Posterior cingulate gyrus (tissue), 11 donors: ENCODE data around the gene DDX52.
"Not testable (repeated sequence)": the region's sequence is repeated elsewhere in the genome, so short reads cannot be mapped to it uniquely, and the experiment has no call there.

Source experiments
- DNase-seq, 10 donors: peaks; one replicate each; pipeline versions ENCODE4 v3.0.0 to v3.0.0-alpha.2; 2020 to 2021; ENCODE audit warnings: mixed read lengths in 3 of 10
- intact Hi-C: fragments of 100-400 bp; cut with DNase I; formaldehyde crosslinking; loops from one replicate; pipeline ENCODE4 v1.15.1; 2023

Gene DDX52, protein sequence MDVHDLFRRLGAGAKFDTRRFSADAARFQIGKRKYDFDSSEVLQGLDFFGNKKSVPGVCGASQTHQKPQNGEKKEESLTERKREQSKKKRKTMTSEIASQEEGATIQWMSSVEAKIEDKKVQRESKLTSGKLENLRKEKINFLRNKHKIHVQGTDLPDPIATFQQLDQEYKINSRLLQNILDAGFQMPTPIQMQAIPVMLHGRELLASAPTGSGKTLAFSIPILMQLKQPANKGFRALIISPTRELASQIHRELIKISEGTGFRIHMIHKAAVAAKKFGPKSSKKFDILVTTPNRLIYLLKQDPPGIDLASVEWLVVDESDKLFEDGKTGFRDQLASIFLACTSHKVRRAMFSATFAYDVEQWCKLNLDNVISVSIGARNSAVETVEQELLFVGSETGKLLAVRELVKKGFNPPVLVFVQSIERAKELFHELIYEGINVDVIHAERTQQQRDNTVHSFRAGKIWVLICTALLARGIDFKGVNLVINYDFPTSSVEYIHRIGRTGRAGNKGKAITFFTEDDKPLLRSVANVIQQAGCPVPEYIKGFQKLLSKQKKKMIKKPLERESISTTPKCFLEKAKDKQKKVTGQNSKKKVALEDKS

DNA sequence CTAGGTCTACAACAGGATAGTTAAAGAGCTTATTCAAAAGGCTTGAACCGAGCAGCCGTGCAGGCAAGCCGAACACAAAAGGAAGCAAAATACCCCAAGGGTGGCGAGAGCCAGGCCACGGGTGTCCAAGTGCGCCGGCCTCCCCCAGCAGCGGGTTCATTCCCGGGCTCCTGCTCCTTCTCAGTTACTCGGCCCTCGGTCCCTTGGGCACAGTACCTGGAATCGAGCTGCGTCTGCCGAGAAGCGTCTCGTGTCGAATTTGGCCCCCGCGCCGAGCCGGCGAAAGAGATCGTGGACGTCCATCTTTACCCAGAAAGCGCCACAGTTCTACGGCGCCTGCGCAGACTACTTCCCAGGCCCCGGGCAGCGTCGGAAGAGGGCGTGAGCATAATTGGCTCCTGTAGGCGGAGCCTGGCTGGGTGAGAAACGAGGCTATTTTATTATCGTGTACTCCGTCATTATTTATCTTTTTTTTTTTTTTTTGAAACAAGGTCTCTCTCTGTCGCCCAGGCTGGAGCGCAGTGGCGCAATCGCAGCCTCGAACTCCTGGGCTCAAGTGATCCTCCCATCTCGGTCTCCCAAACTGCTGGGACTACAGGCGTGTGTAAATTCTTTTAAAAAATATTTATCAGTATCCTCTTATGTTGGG lies at the start of gene DDX52:
DDX52 (minus strand) TSS at position 329 of the 649 bp plus-strand sequence; CDS start at position 303, 26 bp downstream.
- intact Hi-C loops: loop anchor here (10.0 kb wide), 1 partner anchor 172 kb away; no protein-coding TSS in a partner anchor
- DNase-seq: peak; percentile 78 to 98 (median 87)

DNA sequence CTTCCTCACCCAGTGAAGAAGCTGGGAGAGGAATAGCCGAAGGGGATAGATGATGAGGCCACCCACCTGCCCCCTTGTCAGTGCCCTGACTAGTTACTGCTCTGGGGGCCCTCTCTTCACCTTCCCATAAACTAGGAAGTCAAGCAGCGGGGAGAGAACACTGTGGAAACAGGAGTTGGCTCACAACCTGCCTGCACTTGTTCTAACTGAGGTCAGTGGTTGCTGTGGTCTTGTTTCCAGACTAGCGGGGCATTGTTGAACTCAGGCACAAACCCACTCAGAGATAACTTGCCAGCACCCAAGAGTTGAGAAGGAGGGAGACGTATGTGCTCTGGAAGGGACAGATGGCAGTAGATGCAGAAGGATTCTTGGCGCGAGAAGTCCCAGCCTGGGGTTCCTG lies 48.6 kb upstream of the DDX52 start:
- intact Hi-C loops: no loop called here
- DNase-seq: no peak

DNA sequence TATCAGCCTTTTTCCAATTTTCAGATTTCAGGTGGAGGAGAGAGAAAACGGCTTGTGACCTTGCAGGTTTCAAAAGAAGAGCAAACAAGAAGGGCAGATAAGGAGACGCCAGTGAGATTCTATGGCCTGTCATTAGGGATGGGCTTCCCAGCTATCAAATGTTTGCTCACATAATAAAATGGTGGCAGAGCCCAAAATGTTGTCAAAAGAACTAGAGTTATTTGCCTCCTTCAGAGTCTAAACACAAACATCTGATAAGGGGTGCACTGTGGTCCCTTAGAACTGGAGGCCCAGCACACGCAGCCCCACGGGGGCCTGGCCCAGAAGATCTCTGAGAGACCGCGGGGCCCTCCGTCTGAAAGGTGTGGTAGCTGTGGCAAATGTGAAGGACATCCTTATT lies 46.1 kb upstream of the DDX52 start:
- no peak for DNase-seq
- intact Hi-C loops: no loop called here

DNA sequence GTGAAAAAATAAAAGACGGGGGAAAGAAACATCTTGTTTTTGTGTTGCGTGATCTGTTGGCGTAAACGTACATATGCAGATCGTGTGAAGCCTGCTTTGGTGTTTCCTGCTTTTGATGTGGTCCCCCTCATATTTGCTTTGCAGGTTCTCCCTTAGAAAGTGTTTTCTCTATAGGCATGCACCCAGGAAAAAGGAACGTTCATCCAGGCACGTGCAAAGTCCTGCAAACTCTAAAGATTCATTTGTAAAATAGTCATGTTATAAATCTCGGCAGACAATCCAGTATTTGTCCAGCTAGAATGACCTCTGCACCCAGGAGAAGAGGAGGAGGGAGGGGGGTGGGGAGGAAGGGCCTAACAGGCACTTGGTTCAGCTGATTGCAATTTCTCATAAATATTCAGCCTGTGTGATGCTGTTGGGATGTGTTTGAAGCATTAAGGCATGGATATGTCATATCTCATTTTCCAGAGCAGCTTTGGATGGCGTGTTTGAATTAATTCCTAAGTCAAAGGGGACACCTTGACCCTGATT lies 40.3 kb upstream of the DDX52 start:
- intact Hi-C loops: no loop called here

DNA sequence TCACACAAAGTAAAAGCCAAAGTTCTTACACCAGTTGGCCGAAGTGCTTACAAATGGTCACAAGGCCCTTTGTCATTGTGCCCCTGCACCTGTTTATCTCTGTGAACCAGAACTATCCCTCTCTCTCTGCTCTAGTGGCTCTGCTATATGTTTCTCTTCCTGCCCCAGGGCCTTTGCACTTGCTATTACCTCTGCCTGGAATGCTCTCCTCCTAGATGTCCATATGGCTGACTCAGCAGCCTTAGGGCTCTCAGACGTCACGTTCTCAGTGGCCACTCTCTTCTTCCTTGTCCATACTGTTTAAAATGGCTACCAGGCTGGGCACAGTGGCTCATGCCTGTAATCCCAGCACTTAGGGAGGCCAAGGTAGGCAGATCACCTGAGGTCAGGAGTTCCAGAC lies 38.8 kb upstream of the DDX52 start:
- no peak for DNase-seq
- intact Hi-C loops: no loop called here

More for the DNA sequence above, 40.3 kb upstream of the DDX52 start:
- no peak for DNase-seq

DNA sequence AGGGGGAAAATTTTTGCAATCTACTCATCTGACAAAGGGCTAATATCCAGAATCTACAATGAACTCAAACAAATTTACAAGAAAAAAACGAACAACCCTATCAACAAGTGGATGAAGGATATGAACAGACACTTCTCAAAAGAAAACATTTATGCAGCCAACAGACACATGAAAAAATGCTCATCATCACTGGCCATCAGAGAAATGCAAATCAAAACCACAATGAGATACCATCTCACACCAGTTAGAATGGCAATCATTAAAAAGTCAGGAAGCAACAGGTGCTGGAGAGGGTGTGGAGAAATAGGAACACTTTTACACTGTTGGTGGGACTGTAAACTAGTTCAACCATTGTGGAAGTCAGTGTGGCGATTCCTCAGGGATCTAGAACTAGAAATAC lies 36.7 kb upstream of the DDX52 start:
- DNase-seq, intact Hi-C loops: not testable (repeated sequence)

DNA sequence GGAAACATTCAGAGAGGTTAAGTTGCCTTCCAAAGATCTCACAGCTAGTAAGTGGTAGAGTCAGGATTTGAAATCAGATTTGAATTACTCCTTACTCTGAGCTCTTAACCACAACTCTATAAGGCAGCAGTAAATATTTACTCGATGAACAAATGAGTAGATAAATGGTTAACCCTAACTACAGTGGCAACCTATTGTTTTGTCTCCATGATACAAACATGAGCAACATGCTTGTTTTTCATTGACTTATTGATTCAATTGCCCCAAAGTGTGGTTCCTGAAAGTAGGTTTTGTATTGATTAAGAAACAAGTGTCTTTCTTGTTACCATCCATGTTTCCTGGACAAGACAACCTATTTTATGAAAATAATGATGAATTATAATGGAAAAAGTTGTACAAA lies 34.8 kb upstream of the DDX52 start:
- intact Hi-C loops: no loop called here

DNA sequence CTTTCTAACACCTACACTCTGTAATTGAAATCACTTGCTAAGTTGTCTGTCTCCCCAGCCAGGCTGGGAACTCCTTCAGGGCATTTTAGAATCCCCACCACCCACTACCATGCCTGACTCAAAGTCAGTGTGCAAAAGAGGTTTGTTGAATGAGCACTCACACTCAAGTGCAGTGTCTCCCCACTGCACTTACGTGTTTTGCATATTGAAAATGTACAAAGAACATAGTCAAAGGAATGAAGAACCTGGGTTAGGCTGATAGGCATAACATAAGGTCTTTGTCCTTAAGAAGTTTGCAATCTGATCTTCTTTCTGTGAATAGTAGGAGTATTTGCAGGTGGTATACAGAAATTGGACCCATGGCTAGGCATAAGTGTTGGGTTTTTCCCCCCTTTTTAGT lies 33.8 kb upstream of the DDX52 start:
- no peak for DNase-seq
- intact Hi-C loops: no loop called here

More for the DNA sequence above, 34.8 kb upstream of the DDX52 start:
- no peak for DNase-seq

DNA sequence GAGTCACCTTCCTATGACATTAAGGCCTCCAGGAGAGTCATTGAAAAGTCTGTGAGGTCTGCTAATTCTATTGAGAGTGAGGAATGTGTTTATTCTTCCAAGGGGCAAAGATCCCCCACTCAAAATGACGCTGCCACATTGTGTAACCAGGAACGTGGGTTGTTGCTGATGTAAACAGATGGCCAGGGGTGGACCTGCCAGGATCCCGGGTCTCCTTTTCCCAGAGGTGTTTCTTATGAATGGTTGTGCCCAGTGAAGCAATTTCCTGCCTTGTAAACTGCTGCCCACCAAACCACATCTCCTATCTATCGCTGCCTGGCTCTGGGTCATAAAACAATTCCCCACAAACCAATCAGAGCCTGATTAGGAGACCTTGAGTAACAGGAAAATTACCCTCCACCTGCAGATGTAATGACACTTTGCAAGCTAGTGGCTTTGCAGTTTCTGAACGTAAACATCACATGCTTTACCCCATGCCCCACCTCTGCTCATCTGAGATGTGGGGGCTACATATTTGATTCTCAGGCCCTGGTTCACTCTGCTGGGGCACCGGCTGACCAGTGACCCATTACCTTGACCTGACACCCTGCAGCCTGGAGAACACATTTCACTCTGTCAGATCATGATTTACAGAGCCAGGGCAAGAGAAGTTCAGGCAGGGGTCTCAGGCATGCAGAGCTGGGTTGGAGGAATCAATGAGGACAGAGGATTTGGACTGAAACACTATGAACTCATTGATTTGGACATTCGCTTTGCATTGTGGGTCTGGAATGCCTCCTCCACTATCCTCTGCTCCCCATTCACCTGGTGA lies 33.1 kb upstream of the DDX52 start:
- DNase-seq: no peak
- intact Hi-C loops: no loop called here

DNA sequence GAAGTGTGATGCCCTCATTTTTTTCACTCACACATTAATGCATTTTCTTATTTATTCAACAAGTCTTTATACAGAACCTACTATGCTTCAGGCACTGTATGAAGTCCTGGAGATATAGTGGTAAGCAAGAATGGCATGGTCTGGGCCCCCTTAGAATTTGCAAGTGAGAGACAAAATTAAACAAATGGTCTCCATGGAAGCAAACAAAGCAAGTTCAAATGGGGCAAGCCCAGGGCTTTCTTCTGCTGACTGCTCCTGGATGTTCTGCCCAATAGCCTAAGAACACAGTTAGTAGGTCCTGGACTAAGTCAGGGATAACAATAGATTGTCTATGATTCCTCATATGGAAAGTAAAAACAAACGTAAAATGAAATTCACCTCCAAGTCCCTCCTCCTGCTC lies 31.3 kb upstream of the DDX52 start:
- intact Hi-C loops: no loop called here
- no peak for DNase-seq

DNA sequence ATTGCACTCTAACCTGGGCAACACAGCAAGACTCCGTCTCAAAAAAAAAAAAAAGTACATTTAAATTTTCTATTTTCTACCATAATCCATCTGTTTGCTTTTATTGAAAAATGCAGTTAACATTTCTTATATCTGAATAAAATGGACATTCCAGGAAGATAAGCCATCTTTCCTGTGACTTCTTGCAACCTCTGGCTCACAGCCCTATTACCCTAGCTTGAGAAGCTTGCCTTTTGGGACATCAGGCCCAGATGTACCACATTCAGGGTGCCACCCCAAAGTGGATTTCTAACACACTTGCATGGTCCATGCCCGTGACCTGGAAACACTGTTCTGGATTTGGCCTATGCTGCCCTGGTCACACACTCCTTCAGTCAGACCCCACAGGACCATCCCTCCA lies 30.1 kb upstream of the DDX52 start:
- intact Hi-C loops: no loop called here
- DNase-seq: no peak

DNA sequence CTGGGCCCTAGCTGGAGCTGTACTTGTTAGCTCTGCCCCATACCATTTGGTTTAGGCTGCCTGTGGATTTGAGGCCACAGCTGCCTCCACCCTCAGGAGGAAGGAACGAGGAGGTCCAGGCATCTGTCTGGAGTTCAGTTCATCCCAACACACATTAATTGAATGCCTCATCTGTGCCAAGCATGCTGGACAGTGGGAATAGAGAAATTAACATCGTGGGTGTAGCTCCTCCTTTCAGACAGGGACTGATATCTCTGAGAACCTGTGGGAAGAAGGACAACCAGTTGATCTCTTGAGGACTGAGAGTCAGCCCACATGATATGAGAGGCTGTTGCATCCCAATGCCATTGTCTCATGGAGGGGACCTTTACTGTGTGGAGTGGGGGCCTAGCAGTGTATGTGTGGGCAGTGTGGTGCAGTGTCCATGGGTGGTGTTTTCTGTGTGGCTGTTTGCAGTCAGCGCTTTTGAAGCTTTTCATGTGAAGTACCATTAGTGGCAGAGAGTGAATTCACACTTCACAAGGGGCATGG lies 29.4 kb upstream of the DDX52 start:
- intact Hi-C loops: no loop called here
- DNase-seq: no peak

DNA sequence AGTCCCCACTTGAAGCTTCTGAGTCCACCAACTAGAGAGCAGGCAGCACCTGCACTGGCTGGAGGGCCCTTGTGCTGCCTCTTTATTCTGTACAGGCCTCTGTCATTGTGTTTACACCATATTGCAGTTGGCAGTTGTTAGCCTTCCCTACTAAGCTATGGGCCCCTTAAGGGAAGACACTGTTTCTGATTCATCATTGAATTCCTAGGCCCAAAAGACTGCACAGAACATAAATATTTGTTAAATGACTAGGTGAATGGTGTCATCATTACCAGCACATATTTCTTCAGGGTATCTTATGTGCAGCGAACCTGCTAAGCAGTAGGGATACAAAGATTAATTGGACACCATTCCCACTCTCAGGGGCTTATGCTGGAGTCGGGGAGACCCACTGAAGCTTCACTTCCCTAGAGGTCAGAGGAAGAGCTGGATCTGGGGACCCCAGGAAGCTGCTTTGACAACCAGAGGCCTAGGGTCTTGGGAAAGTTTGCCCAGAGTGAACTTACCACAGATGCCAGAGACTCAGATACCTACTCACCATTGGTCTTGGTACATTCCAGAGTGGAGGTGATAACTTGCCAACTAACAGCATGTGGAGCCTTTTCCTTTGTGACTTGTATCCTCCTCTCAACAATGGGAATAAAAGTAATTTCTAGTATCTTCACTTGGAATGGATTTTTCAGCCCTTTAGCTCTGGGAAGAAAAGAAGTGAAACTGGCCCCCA lies 28.7 kb upstream of the DDX52 start:
- intact Hi-C loops: no loop called here
- no peak for DNase-seq

DNA sequence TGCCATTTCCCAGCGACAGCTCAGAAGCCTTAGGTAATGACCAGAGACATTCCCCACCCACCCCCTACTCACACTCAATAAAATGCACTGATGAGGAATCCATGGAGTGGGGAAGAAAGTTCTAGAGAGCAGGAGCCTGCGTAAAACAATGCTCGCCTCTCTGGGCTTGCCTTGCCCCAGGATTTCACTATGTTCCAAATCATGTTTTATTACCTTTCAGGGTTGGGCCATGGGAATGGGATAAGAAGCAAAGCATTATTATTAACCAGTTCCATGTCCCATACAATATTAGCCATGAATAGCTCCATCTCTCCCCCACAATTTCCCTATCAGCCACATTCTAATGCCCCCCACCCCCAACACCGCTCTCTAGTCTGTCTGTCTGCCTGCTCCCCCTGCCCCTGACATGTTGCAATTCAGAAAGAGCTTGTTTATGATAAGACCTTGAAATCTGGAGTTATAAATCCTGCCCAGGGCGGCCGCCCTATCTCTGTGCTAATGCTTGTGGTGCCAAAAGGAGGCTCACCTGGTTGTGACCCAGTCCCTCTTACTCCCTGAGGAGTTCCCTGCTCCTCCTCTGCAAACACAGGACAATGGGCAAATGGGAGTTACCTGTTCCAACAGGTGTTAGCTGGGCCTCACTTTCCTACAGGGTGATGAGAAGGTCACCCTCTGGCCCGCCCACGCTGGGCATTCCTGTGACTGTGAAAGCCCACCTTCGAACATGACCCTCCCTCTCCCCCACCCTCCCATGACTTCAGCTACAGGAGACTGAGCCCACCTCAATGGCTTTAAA lies 28.0 kb upstream of the DDX52 start:
- intact Hi-C loops: no loop called here
- no peak for DNase-seq

DNA sequence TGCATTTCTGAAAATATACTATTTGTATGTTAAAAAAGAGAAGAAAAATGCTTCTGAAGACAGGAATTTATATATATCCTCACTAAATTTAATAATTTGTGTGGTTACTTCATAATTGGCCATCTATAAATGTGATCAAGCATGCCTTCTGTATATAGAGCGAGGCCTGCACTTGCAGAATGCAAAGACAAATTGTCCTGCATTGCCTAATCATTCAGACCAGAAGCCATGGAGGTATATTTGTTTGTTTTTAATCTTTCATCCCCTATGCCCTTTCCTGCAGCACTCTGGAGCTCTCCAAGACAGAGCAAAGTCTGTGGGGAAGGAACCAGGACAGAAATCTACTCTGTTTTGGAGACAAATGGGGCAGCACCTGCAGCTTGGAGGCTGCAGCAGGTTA lies 23.8 kb upstream of the DDX52 start:
- no peak for DNase-seq
- intact Hi-C loops: no loop called here

DNA sequence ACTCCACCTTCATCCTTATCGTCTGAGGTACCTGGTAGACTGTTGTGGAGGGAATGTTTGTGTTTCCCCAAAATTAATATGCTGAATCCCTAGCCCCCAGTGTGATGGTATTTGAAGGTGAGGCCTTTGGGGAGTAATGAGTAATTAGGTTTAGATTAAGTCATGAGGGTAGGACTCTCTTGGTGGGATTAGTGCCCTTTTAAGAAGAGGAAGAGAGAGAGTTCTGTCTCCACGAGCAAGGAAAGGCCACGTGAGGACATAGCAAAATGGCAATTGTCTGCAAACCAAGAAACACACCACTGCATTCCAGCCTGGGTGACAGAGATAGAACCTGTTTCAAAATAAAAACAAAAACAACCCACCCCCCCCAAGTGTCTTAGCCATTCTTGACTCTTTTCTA lies 21.0 kb upstream of the DDX52 start:
- DNase-seq: no peak
- intact Hi-C loops: no loop called here

DNA sequence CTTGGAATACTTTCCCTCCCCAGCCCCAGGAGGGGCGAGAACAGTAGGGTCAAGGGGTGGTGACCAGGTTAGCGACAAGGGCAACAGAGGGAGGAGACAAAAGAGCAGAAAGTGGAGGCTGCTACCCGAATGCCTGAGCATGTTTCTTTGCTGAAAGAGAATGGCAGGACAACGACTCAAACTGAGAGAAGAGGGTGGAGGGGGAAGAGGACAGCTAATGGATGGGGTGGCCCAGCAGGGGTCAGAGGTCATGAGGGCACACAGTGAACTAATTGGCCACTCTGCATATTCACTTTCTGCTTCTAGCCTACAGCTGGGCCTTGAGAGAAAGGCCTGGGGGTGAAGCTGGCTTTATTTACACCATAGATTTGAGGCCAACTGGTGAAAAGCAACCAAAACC lies 19.1 kb upstream of the DDX52 start:
- intact Hi-C loops: no loop called here
- no peak for DNase-seq

DNA sequence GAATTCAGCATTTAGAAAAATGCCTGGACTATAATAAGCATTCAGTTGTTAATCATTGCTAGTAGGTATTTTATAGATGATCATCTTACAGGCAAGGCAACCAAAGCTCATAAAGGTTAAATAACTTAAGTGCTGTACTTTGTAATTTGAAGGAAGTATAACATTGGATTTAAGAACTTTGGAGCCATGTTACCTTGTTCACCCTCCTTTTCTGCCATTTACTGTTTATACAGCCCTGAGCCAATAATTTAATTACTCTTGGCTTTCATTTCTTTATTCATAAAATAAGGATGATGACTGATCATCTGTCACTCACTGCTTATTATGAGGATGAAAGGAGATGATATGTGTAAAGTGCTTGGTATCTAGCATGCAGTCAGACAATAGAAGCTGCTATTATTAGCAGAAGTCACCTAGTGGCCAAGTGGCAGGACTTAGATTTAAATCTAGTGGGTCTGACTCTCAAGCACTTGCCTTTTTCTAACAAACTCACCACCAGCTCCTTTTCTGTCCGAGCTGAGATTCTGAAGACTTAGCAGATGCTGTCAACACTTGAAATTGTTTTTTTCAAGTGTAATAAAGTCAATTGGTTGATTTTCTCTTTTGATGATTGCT lies 18.3 kb upstream of the DDX52 start:
- DNase-seq: no peak
- intact Hi-C loops: no loop called here
